ENCODE measurements around the gene PCDHB16.

- no peak for TF ChIP-seq POLR2AphosphoS5 (IDR thresholded peaks at IDR 0.05; ENCODE audit: low read depth, low read length)
- TF ChIP-seq, protein P1, sequence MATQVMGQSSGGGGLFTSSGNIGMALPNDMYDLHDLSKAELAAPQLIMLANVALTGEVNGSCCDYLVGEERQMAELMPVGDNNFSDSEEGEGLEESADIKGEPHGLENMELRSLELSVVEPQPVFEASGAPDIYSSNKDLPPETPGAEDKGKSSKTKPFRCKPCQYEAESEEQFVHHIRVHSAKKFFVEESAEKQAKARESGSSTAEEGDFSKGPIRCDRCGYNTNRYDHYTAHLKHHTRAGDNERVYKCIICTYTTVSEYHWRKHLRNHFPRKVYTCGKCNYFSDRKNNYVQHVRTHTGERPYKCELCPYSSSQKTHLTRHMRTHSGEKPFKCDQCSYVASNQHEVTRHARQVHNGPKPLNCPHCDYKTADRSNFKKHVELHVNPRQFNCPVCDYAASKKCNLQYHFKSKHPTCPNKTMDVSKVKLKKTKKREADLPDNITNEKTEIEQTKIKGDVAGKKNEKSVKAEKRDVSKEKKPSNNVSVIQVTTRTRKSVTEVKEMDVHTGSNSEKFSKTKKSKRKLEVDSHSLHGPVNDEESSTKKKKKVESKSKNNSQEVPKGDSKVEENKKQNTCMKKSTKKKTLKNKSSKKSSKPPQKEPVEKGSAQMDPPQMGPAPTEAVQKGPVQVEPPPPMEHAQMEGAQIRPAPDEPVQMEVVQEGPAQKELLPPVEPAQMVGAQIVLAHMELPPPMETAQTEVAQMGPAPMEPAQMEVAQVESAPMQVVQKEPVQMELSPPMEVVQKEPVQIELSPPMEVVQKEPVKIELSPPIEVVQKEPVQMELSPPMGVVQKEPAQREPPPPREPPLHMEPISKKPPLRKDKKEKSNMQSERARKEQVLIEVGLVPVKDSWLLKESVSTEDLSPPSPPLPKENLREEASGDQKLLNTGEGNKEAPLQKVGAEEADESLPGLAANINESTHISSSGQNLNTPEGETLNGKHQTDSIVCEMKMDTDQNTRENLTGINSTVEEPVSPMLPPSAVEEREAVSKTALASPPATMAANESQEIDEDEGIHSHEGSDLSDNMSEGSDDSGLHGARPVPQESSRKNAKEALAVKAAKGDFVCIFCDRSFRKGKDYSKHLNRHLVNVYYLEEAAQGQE (IDR thresholded peaks at IDR 0.05; ENCODE audit: insufficient read depth in 1 of 2, low read depth in 2 of 2, low read length in 2 of 2): no peak
- TF ChIP-seq SIN3A (IDR thresholded peaks at IDR 0.05; ENCODE audit: borderline replicate concordance, insufficient read depth, low read length): no peak
Observed at GRCh38 chr5:141234109-141234667, 52.0 kb downstream of the PCDHB16 start.
